ENCODE data around the gene AMIGO1. TPM values are rescaled to one million over a fixed set of nuclear protein-coding genes. Genes with fewer than 3 reads are reported as not detected.

The AMIGO1 gene
- total and polyA plus RNA-seq, 2 of the 8 experiments (the other 6 are each of a cell fraction or from before 2014, with no cell fraction given), result 1.5 to 2.7 TPM

- Histone ChIP-seq H3K27ac (ENCODE audit: low read depth, low read length) (no peak overlapping the region), H3K14ac (ENCODE audit: insufficient read length) (no peak overlapping the region), H2BK20ac (ENCODE audit: low read length) (no peak overlapping the region), H3K4me2 (ENCODE audit: insufficient read depth in 1 of 2, low read depth in 2 of 2, low read length in 2 of 2) (peak overlapping the region; percentile 7 to 54; a peak in 1 of 4 replicates), H3K4me3 (ENCODE audit: extremely low read depth in 1 of 4, insufficient read depth in 2 of 4, low read depth in 3 of 4, low read length in 4 of 4) (no peak overlapping the region; a peak in 2 of 8 replicates), H2BK120ac (replicated peaks; ENCODE audit: low read depth, low read length) (no peak overlapping the region), H3K23ac (ENCODE audit: insufficient read length) (no peak overlapping the region), H2AK5ac (ENCODE audit: low read depth, low read length) (no peak overlapping the region), H3K9me3 (ENCODE audit: insufficient read depth in 2 of 2, low read depth in 1 of 2, low read length in 1 of 2) (no peaks in the 10 kb centered on the region), H3K4ac (replicated peaks; ENCODE audit: insufficient read length, low read depth, low read length) (no peak overlapping the region), H3K79me1 (ENCODE audit: low read depth, low read length) (no peaks in the 10 kb centered on the region; the same call in 1 of the 2 replicates), H4K5ac (ENCODE audit: insufficient read length, low read depth, low read length) (no peak overlapping the region), H4K20me1 (replicated peaks in 1 of 2; ENCODE audit: control insufficient read depth in 1 of 2, insufficient read depth in 2 of 2, low read length in 2 of 2) (peaks cover 0 to 1% of the 10 kb centered on the region in 2 experiments), H2BK5ac (ENCODE audit: low read depth, low read length) (no peak overlapping the region), H2AFZ (ENCODE audit: low read length) (peak overlapping the region; percentile 69; the same call in 1 of the 2 replicates), H3K27me3 (replicated peaks in 1 of 4; ENCODE audit: control insufficient read depth in 3 of 4, extremely low read depth in 1 of 4, insufficient read depth in 3 of 4, low read length in 3 of 4) (no peaks in the 10 kb centered on the region), H3K23me2 (ENCODE audit: low read depth, low read length) (peaks cover 2% of the 10 kb centered on the region), H4K8ac (ENCODE audit: extremely low read depth, insufficient read depth, low read length) (no peak overlapping the region; the same call in 1 of the 2 replicates), H3K4me1 (replicated peaks in 1 of 4; ENCODE audit: control insufficient read depth in 3 of 4, insufficient read depth in 4 of 4, low read length in 3 of 4) (peaks cover 0 to 10% (median 2%) of the 10 kb centered on the region in 4 experiments; a peak in 3 of 7 replicates), H3K36me3 (ENCODE audit: control insufficient read depth in 2 of 4, insufficient read depth in 4 of 4, low read length in 3 of 4) (no peaks in the 10 kb centered on the region; a peak in 1 of 8 replicates), H3K79me2 (ENCODE audit: control insufficient read depth in 1 of 2, insufficient read depth in 2 of 2, low read length in 2 of 2) (no peaks in the 10 kb centered on the region), H2BK12ac (ENCODE audit: low read depth, low read length) (no peak overlapping the region), H3K56ac (replicated peaks; ENCODE audit: insufficient read length, low read depth, low read length) (no peak overlapping the region), H3K18ac (ENCODE audit: extremely low read depth, low read length) (no peak overlapping the region; the same call in 1 of the 2 replicates), H4K91ac (replicated peaks; ENCODE audit: insufficient read length, low read length) (no peak overlapping the region), H2BK15ac (ENCODE audit: low read length) (no peak overlapping the region), H3K9ac (replicated peaks in 1 of 4; ENCODE audit: extremely low read depth in 1 of 4, low read depth in 3 of 4, low read length in 3 of 4) (peak overlapping the region in 2 of 4 experiments; percentile 1 to 13; a peak in 2 of 7 replicates)
- POLR2A ChIA-PET (ENCODE audit: partially characterized antibody), result interaction anchor here (0.9 to 3.2 kb wide), 8 partner anchors 9 to 65 kb away, joined by 3 to 20 read pairs (median 4); partner anchors contain the start of genes AMIGO1 and GNAI3
- no peak for TF ChIP-seq CREB1 (IDR thresholded peaks at IDR 0.05)
- no peak for TF ChIP-seq SIN3A (conservative IDR thresholded peaks at IDR 0.05 in 1 of 2, IDR thresholded peaks at IDR 0.05 in 1 of 2; ENCODE audit: low read depth in 1 of 2, low read length in 2 of 2)
- no peak for TF ChIP-seq KDM5A (IDR thresholded peaks at IDR 0.05; ENCODE audit: low read length)
- no peak for TF ChIP-seq GABPA (IDR thresholded peaks at IDR 0.05; ENCODE audit: borderline replicate concordance, insufficient read depth, low read length)
- TF ChIP-seq SIRT6 (IDR thresholded peaks at IDR 0.05; ENCODE audit: low read length), result no peak
- no peak for TF ChIP-seq ATF3 (IDR thresholded peaks at IDR 0.05; ENCODE audit: insufficient read depth, low read depth, low read length)
- TF ChIP-seq NANOG (IDR thresholded peaks at IDR 0.05; ENCODE audit: insufficient read depth, low read depth, low read length, poor library complexity, severe bottlenecking), result no peak
- TF ChIP-seq CHD2 (IDR thresholded peaks at IDR 0.05; ENCODE audit: low read length), result no peak
- DNase-seq (ENCODE audit: low read depth in 1 of 2, low spot score in 2 of 2) (no peak), FAIRE-seq (no peak)
- CTCF ChIA-PET (ENCODE audit: partially characterized antibody), result interaction anchor here (0.6 to 43.7 kb wide), 17 partner anchors 8 to 536 kb away, joined by 3 to 1755 read pairs (median 3); partner anchors contain the start of genes AMIGO1, AMPD2, ATXN7L2 and GNAT2
- 79% methylated on average over 4 of the region's 4 CpGs; no CpG with 5 or more reads in 1 of the 2 experiments for WGBS, 2 experiments (ENCODE audit: extremely low coverage in 1 of 2, insufficient coverage in 1 of 2, insufficient read length in 1 of 2, insufficient replicate concordance in 2 of 2, low coverage in 1 of 2, low lambda C conversion rate in 2 of 2, missing lambda C conversion rate in 1 of 2)
These were observed 16.3 kb downstream of the AMIGO1 start for GRCh38 chr1:109493227-109493626.
